GM21576 (cell line): ENCODE results near the gene IRS1.

ENCODE experiments used
- ATAC-seq: cut with Tn5 transposase; IDR thresholded peaks from one replicate; pipeline ENCODE4 v1.9.1; 2021; ENCODE audit warnings: mild to moderate bottlenecking, moderate library complexity; ENCODE audit not compliant: unreplicated experiment

Gene IRS1

GRCh38 chr2:226692521-226693126 lies 107.0 kb downstream of the IRS1 start:
- ATAC-seq, result no peak

GRCh38 chr2:226691255-226691654 lies 108.4 kb downstream of the IRS1 start:
- no peak for ATAC-seq

GRCh38 chr2:226690461-226691024 lies 109.1 kb downstream of the IRS1 start:
- no peak for ATAC-seq

GRCh38 chr2:226687641-226688253 lies 111.9 kb downstream of the IRS1 start:
- ATAC-seq, result no peak

- no peak for ATAC-seq
These were observed 115.1 kb downstream of the IRS1 start for GRCh38 chr2:226684563-226684959.

GRCh38 chr2:226683944-226684562 lies 115.6 kb downstream of the IRS1 start:
- ATAC-seq, result no peak

- ATAC-seq, result no peak
These were observed 116.4 kb downstream of the IRS1 start for GRCh38 chr2:226683196-226683595.
